GM13976 (cell line): ENCODE results near the gene DDX56.

ENCODE experiments used
- DNase-seq: peaks from one replicate; pipeline ENCODE4 v3.0.0; 2012; ENCODE audit warnings: low spot score
- in situ Hi-C: fragments of 300-500 bp; cut with MboI; formaldehyde crosslinking; loops from one replicate; pipeline ENCODE4 v1.12.0; 2022; ENCODE audit warnings: low sequenced_read_pairs, mixed read lengths, inconsistent platforms; ENCODE audit not compliant: unreplicated experiment
- TF ChIP-seq, protein P1 (sequence below): IDR thresholded peaks from 2 replicates; pipeline ENCODE4 v1.5.1; 2012; ENCODE audit warnings: borderline replicate concordance, mild to moderate bottlenecking; ENCODE audit not compliant: insufficient read depth; ENCODE audit errors: extremely low read depth, missing control alignments, control extremely low read depth

The DDX56 gene

DNA sequence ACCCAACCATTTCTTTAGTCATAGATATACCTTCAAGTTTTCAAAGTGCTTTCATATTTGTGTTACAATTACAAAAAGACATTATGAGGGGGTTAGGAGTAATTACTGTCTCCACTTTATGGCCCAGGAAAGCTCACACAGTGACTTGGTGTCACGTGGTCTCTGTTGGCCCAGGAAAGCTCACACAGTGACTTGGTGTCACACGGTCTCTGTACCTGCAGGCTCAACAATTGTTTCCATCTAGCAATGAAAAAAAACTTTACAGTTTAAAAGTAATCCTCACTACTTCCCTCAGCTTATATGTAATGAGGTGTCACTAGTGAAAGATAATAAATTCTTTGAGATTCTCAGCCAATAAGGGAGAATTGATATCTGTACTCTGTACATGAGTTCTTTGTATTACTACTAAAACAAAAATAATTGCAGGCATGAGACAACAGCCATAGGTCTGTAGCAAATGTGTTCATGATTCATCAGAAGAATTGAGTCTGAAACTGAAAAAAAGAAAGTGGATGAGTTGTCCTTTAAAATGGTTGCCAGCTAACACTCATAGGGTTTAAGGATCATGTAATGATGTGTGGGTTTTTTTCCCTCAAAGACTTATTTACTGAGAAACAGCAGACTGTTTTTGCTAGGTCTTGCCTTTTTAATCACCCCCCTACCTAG lies 43.6 kb upstream of the DDX56 start:
- DNase-seq, result peak; percentile 39
- in situ Hi-C loops, result no loop called here
- TF ChIP-seq, protein P1, sequence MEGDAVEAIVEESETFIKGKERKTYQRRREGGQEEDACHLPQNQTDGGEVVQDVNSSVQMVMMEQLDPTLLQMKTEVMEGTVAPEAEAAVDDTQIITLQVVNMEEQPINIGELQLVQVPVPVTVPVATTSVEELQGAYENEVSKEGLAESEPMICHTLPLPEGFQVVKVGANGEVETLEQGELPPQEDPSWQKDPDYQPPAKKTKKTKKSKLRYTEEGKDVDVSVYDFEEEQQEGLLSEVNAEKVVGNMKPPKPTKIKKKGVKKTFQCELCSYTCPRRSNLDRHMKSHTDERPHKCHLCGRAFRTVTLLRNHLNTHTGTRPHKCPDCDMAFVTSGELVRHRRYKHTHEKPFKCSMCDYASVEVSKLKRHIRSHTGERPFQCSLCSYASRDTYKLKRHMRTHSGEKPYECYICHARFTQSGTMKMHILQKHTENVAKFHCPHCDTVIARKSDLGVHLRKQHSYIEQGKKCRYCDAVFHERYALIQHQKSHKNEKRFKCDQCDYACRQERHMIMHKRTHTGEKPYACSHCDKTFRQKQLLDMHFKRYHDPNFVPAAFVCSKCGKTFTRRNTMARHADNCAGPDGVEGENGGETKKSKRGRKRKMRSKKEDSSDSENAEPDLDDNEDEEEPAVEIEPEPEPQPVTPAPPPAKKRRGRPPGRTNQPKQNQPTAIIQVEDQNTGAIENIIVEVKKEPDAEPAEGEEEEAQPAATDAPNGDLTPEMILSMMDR, result no peak

GRCh38 chr7:44616545-44616944 lies 42.8 kb upstream of the DDX56 start:
- DNase-seq, result no peak
- in situ Hi-C loops, result no loop called here
- TF ChIP-seq, protein P1, result no peak

DNA sequence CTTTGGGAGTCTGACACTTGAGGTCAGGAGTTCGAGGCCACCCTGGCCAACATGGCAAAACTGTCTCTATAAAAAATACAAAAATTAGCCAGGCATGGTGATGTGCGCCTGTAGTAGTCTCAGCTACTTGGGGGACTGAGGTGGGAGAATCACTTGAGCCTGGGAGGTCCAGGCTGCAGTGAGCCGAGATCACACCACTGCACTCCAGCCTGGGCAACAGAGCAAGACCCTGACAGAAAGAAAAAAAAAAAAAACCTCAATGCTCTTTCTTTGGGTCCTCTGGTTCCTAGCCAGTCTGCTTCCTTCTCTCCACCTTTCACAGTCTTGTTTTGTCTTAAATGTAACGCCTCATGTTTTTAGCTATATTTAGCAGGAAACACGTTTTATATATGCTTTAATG lies 42.1 kb upstream of the DDX56 start:
- in situ Hi-C loops, result no loop called here
- TF ChIP-seq, protein P1, result no peak
- no peak for DNase-seq

DNA sequence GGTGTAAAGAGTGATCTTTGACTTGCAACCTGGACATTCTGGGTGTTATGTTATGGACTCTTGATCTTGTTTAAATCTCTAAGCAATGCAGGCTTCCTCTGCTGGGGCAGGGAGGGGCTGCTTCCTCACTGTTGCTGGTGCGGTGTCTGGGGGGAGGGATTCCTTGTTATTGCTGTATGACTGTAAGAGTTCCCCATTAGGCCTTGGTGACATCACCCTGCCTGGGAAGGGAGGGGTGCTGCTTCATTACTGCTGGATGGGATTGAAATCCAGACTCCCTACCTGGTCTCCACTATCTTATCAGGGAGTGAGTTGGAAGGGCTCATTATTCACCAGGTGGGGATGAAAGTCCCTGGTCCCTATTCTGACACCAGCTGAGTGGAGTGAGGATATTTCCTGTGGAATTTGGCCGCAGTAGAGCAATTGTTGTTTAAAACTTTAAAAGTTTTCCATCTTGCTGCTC lies 41.5 kb upstream of the DDX56 start:
- in situ Hi-C loops, result no loop called here
- DNase-seq, result peak; percentile 42
- TF ChIP-seq, protein P1, result no peak

DNA sequence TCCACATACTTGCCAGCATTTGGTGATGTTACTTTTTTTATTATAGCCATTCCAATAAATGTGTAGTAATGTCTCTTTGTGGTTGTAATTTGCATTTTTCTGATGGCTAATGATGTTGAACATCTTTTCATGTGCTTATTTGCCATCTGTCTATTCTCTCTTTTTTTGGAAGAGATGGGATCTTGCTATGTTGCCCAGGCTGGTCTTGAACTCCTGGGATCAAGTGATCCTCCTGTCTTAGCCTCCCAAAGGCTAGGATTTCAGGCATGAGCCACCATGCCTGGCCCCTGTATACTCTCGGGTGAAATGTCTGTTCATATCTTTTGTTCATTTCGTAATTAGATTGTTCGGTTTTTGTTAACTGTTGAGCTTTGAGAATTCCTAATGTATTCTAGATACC lies 36.1 kb upstream of the DDX56 start:
- TF ChIP-seq, protein P1, result no peak
- DNase-seq, result no peak
- in situ Hi-C loops, result no loop called here

DNA sequence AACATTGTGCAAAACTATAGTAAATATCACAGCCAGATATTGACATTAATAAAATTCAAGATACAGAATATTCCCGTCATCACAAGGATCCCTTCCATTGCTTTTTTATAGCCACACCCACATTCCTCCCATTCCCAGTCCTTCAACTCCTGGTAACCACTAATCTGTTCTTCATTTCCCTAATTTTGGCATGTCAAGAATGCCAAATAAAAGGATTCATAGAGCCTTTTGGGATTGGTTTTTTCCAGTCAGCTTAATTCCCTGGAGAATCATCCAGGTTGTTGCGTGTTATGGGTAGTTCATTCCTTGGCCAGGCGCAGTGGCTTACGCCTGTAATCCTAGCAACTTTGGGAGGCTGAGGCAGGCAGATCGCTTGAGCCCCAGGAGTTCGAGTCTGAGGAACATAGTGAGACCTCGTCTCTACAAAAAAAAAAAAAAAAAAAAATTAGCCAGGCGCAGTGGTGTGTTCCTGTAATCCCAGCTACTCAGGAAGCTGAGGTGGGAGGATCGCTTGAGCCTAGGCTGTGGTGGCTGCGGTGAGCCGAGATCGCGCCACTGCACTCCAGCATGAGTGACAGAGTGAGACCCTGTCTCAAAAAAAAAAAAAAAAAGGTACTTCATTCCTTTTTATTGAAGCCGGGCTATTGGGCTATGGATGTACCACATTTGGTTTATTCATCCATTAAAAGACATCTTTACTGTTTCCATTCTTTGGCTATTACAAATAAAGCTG lies 35.4 kb upstream of the DDX56 start:
- in situ Hi-C loops, result no loop called here
- DNase-seq, result no peak
- TF ChIP-seq, protein P1, result no peak
